Measurements from ENCODE around the gene HNMT.

The HNMT gene

DNA sequence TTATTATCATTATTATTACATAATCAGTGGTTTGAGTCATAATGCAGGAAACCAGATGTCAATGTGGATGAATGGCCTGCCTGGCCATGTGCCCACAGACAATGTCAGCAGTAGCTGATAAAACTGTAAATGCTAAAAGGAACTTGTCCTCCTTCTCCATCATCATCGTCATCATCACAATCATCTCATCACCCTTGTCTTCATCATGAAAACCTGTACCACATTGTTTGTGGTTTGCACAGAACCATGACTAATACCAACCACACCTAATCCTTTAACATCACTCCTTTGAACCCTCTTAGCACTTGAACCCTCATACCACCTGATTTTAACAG lies 96.0 kb downstream of the HNMT start:
- H3K27ac ChIP-seq (ENCODE audit: insufficient read depth in 1 of 2, low read depth in 1 of 2, low read length in 2 of 2, poor library complexity in 1 of 2, severe bottlenecking in 2 of 2), result no peak overlapping the region
- no peaks in the 10 kb centered on the region for H3K36me3 ChIP-seq (ENCODE audit: control insufficient read depth in 4 of 4, insufficient read depth in 4 of 4, low read length in 3 of 4)
- H3K9me3 ChIP-seq (ENCODE audit: control extremely low read depth in 1 of 5, control insufficient read depth in 4 of 5, insufficient read depth in 2 of 5, low read depth in 1 of 5, low read length in 4 of 5), result no peaks in the 10 kb centered on the region
- H3K4me3 ChIP-seq (ENCODE audit: control insufficient read depth in 1 of 7, extremely low read depth in 1 of 7, insufficient read depth in 4 of 7, low read depth in 2 of 7, low read length in 6 of 7), result no peak overlapping the region
- ChIA-PET CTCF (no interaction called here), POLR2A (no interaction called here)
- 43% methylated on average over 1 of the region's 1 CpG for WGBS (ENCODE audit: insufficient coverage)
- peak; percentile 14 to 75 (median 73) for DNase-seq
- peaks cover 0 to 19% (median 2%) of the 10 kb centered on the region in 4 experiments for H3K4me1 ChIP-seq (ENCODE audit: control extremely low read depth in 1 of 4, control insufficient read depth in 4 of 4, insufficient read depth in 4 of 4, low read length in 3 of 4)
- H3K27me3 ChIP-seq (replicated peaks in 2 of 5; ENCODE audit: control insufficient read depth in 4 of 5, insufficient read depth in 5 of 5, low read length in 4 of 5), result no peaks in the 10 kb centered on the region

- Histone ChIP-seq H3K9me3 (ENCODE audit: control extremely low read depth in 1 of 5, control insufficient read depth in 4 of 5, insufficient read depth in 2 of 5, low read depth in 1 of 5, low read length in 4 of 5) (peaks cover 0 to 2% (median 0%) of the 10 kb centered on the region in 5 experiments), H3K36me3 (ENCODE audit: control insufficient read depth in 4 of 4, insufficient read depth in 4 of 4, low read length in 3 of 4) (no peaks in the 10 kb centered on the region), H3K27ac (ENCODE audit: insufficient read depth in 1 of 2, low read depth in 1 of 2, low read length in 2 of 2, poor library complexity in 1 of 2, severe bottlenecking in 2 of 2) (no peak overlapping the region), H3K27me3 (replicated peaks in 2 of 5; ENCODE audit: control insufficient read depth in 4 of 5, insufficient read depth in 5 of 5, low read length in 4 of 5) (no peaks in the 10 kb centered on the region), H3K4me3 (ENCODE audit: control insufficient read depth in 1 of 7, extremely low read depth in 1 of 7, insufficient read depth in 4 of 7, low read depth in 2 of 7, low read length in 6 of 7) (no peak overlapping the region), H3K4me1 (ENCODE audit: control extremely low read depth in 1 of 4, control insufficient read depth in 4 of 4, insufficient read depth in 4 of 4, low read length in 3 of 4) (peaks cover 0 to 19% (median 2%) of the 10 kb centered on the region in 4 experiments)
- ChIA-PET POLR2A (no interaction called here), CTCF (no interaction called here)
- WGBS (ENCODE audit: insufficient coverage), result no CpG with 5 or more reads among the region's 2 CpGs
- no peak for DNase-seq
Measured at GRCh38 chr2:138061961-138062360, 97.7 kb downstream of the HNMT start.

DNA sequence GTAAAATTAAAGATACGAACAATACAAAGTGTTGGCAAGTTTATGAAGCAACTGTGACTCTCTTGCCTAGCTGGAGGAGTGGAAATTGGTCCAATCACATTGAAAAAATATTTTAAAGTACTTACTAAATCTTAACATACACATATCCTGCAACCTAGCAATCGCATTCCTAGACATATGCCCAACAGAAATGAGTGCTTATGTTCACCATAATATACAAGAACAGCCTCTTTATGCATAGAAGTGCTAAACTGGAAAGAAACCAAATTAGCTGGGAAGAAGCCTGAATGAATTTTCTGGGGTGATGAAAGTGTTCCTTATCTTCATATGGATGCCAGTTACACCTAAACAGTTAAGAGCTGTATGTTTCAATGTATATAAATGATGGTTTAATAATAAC lies 98.9 kb downstream of the HNMT start:
- H3K4me1 ChIP-seq (ENCODE audit: control extremely low read depth in 1 of 4, control insufficient read depth in 4 of 4, insufficient read depth in 4 of 4, low read length in 3 of 4), result peaks cover 0 to 22% (median 2%) of the 10 kb centered on the region in 4 experiments
- no peak overlapping the region for H3K27ac ChIP-seq (ENCODE audit: insufficient read depth in 1 of 2, low read depth in 1 of 2, low read length in 2 of 2, poor library complexity in 1 of 2, severe bottlenecking in 2 of 2)
- H3K27me3 ChIP-seq (replicated peaks in 2 of 5; ENCODE audit: control insufficient read depth in 4 of 5, insufficient read depth in 5 of 5, low read length in 4 of 5), result no peaks in the 10 kb centered on the region
- DNase-seq, result no peak
- POLR2A ChIA-PET, result interaction anchor here (0.6 kb wide), 1 partner anchor 31 kb away, joined by 3 read pairs; no protein-coding TSS in a partner anchor
- no CpG with 5 or more reads among the region's 2 CpGs for WGBS (ENCODE audit: insufficient coverage)
- peaks cover 0 to 2% (median 0%) of the 10 kb centered on the region in 5 experiments for H3K9me3 ChIP-seq (ENCODE audit: control extremely low read depth in 1 of 5, control insufficient read depth in 4 of 5, insufficient read depth in 2 of 5, low read depth in 1 of 5, low read length in 4 of 5)
- CTCF ChIA-PET, result no interaction called here
- no peaks in the 10 kb centered on the region for H3K36me3 ChIP-seq (ENCODE audit: control insufficient read depth in 4 of 4, insufficient read depth in 4 of 4, low read length in 3 of 4)
- no peak overlapping the region for H3K4me3 ChIP-seq (ENCODE audit: control insufficient read depth in 1 of 7, extremely low read depth in 1 of 7, insufficient read depth in 4 of 7, low read depth in 2 of 7, low read length in 6 of 7)
